Activated CD8-positive, alpha-beta memory T cell treated with anti-CD3 and anti-CD28 coated beads for 36 hours (primary cell): ENCODE data around the gene LSP1. TPM values are rescaled to one million over a fixed set of nuclear protein-coding genes. Genes with fewer than 3 reads are reported as not detected.

Experiments
- CTCF ChIA-PET: fragments of 350-600 bp; sonication (Branson Sonifier 250); formaldehyde crosslinking; loops from one replicate; lab custom pipeline; 2021; ENCODE audit warnings: antibody characterized with exemption; lab: Charles Lee
- POLR2A ChIA-PET: fragments of 350-600 bp; sonication (Branson Sonifier 250); formaldehyde crosslinking; loops from one replicate; lab custom pipeline; 2021; ENCODE audit warnings: antibody characterized with exemption; lab: Charles Lee
- total RNA-seq, 2 experiments: library from RNA; stranded (reverse); gene quantifications; one replicate each; pipeline ENCODE4 v1.2.3, GENCODE V29; 2021

Gene LSP1
- total RNA-seq, 2 experiments from 2014 or later, result 254 TPM

DNA sequence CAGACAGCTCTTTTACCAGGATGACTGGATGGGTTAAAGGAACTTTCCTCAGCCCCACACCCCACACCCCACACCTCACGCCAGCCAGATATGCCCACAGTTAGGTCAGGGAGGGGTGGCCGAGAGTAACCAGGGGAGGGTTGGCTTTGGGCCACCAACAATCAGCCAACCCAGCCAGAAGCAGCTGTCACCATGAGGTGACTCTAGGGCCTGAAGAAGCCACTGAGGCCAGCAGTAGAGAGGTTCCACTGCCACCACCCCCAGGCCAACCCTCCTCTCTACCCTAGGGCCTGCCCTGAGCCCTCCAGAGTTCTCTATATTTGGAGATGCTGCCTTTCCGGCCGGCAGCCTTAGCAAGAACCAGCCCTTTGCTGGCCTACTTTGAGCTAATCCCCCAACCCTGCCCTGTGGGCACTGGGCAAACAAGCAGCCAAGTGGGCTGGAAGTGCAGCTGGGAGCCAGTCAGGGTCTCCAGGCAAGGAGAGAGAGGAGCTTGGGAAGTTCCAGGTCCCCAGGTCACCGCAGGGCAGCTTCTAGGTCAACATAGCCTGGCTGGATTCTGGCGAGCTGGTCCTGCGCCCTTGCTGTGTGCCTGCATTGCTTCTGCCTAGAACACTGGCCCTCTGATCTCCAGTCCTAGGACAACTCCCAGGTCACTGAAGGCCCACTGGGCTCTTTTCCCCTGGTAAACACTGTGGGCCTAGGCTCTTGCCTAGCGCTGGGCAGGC lies 30.1 kb upstream of the LSP1 start:
- CTCF ChIA-PET, result interaction anchor here (1.2 to 1.6 kb wide), 2 partner anchors 10 to 129 kb away, joined by 3 to 8 read pairs; no protein-coding TSS in a partner anchor
- POLR2A ChIA-PET, result no interaction called here

DNA sequence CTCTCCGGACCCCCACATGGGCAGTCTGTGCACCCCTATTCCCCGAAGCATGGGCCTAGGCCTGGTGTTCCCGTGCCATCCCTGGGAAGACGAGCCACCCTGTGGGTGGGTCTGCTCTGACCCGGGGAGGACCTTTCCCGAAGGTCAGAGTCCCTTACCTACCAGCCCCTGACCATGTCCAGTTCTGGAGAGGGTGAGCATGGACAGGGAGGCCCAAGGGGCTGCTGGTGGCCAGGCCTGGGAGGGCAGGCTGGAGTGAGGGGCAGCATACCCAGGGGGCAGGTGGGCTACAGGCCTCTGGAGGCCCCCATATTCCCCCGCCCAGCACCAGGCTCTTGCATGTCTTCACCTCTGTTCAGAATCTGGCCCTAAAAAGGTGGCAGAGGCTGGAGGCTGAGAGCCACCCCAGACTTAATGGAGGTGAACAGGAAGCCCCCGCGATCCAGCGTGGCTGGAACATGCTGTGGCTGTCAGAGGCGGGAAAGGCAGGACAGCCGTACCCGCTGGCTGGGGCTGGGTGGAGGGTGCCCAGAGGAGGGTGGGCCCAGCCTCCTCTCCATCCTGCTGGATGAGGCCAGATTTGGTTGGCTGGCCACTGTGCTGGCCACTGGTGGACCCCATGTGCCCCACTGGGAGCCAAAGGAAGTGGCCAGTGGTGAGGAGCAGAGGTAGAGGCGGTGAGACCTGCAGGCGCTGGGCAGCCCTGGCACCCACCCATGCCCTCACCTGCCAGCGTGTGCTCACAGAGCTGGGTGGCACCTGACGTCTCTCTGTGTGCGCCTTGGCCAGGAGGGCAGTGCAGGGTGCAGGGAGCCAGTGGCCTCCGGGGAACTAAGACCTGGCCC lies 29.3 kb upstream of the LSP1 start:
- POLR2A ChIA-PET, result no interaction called here
- CTCF ChIA-PET, result interaction anchor here (1.6 to 1.8 kb wide), 2 partner anchors 9 to 130 kb away, joined by 8 to 9 read pairs; no protein-coding TSS in a partner anchor

GRCh38 chr11:1824221-1825038 lies 28.5 kb upstream of the LSP1 start:
- CTCF ChIA-PET, result interaction anchor here (0.8 to 1.8 kb wide), 4 partner anchors 9 to 329 kb away, joined by 3 to 9 read pairs (median 4); no protein-coding TSS in a partner anchor
- POLR2A ChIA-PET, result no interaction called here

DNA sequence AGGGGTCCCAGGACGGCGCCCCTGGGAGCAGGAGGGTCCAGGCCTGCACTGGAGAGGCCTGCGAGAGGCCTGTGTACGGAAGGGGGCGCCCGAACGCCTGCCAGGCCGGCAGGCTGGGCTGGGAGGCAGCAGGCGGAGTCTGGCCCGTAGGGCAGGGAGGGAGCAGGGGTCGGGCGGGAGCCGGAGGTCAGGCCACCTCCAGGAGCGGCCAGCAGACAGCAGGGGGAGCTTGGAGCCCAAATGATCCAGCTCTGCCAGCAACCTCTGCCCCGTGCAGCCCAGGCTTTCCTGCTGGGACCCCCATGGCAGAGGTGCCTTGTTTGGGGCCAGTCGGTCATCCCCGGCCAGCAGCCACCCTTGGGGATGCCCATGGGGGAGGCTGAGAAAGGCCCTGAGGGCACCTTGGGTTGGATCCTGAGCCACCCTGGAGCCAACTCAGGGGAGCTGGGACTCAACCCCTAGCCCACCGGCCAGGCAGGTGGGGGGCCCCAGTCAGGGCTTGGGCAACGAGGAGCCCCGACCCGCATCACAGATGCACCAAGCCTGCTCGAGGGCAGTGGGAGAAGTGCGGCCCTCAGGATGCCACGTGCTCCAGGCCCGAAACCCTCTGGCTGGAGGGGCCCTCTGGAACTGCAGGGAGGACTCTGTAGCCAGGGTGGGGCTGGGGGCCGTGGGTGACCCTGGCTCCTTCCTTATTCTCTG lies 27.7 kb upstream of the LSP1 start:
- CTCF ChIA-PET, result interaction anchor here (0.8 to 1.8 kb wide), 5 partner anchors 8 to 328 kb away, joined by 3 to 9 read pairs (median 4); no protein-coding TSS in a partner anchor
- POLR2A ChIA-PET, result no interaction called here

DNA sequence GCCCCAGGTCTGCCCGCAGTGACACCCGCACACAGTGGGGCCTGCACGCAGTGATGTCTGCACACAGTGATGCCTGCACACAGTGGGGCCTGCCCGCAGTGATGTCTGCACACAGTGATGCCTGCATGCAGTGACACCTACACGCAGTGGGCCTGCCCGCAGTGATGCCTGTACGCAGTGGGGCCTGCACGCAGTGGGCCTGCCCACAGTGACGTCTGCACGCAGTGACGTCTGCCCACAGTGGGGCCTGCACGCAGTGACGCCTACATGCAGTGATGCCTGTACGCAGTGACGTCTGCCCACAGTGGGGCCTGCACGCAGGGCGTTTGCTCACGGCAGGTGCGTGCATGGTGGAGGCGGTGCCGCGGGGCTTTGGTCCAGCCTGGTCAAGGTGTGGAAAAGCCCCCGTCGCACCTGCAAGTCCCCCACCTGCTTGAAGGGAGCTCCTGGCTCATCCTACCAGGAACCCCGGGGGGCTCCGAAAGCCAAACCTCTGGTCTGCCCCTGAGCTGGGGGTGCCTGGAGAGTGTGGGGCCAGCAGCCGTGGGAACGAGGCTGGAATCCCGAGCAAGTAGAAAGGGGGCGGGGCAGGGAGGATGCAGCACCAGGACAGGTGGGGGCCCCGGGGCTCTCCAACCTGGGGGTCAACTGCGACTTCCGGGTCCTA lies 27.0 kb upstream of the LSP1 start:
- CTCF ChIA-PET, result interaction anchor here (1.0 to 1.2 kb wide), 2 partner anchors 125 to 132 kb away, joined by 3 to 4 read pairs; no protein-coding TSS in a partner anchor
- POLR2A ChIA-PET, result no interaction called here

DNA sequence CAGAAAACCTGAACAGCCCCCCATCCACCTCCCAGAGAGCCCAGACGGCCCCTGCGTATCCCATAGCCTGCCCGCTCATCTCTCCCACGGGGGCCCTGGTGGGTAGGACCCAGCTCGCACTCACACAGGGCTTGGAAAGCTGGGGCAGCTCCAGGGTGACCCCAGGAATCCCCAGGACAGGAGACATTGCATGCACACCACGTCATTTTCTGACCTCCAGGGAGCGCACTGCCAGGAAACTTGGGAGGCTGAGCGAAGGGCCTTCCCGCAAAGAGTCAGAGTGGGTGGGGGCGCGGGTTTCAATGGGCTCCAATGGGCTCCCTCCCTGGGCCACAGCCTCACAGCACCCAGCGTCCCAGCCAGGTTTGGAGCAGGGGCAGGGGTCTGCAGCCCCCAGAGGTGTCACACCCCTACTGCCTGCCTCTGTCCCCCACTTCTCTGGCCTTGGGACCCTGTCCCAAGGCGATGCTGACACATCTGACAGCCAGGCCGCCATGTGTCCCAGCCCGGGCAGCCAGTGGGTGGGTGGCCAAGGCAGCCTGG lies 26.3 kb upstream of the LSP1 start:
- ChIA-PET POLR2A (no interaction called here), CTCF (interaction anchor here (0.9 to 1.0 kb wide), 2 partner anchors 73 to 132 kb away, joined by 3 to 4 read pairs; no protein-coding TSS in a partner anchor)

DNA sequence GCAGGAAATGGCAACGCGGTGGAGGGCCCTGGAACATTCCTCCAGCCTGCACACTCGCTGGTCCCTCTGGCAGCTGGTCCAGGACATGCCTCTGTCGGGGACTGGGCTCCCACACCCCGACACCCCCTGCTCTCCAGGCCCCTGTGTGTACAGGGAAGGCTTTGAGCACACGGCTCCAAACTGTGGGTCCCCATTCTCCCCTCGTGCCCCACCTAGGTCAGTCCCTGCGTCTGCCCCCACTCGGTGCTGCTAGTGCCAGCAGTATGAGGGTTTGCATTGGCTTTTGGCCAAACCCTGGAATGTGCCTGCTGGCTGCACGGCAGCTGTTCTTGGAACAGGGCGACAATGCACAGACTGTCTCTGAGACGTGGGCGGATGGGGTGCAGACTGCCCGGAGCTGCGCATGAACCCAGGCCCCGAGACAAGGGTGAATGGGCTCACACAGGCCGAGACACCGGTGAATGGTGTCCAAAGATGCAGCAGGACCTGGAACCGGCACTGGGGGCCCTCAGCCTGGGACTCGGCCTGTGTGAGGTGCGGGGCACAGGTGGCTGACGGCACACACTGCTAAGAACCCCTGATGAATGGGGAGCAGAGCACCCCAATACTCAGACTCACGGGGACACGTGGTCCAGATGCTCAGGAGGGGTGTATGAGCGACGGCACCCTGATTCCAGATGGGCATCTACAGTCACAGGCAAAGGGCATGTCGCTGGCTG lies 25.6 kb upstream of the LSP1 start:
- POLR2A ChIA-PET, result no interaction called here
- CTCF ChIA-PET, result interaction anchor here (0.9 to 1.7 kb wide), 2 partner anchors 73 to 133 kb away, joined by 3 to 7 read pairs; no protein-coding TSS in a partner anchor

DNA sequence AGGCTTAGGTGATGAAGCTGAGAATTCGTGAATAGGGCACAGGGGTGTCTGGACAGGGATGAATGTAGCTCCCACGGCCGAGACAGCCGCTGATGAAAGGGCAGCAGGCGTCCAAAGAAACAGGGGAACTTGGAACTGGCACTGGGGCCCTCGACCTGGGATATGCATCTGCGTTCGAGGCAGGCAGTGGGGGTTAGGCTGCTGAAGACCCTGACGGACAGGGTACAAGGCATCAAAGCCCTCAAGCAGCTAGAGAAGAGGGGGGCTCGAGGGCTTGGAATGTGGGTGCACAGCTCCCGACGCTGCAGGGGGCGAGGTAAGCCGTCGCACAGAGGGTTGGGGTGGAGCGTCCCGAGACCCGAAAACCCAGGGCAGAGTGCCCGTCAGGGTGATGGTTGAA lies 25.0 kb upstream of the LSP1 start:
- ChIA-PET POLR2A (no interaction called here), CTCF (interaction anchor here (1.7 kb wide), 1 partner anchor 134 kb away, joined by 7 read pairs; no protein-coding TSS in a partner anchor)

DNA sequence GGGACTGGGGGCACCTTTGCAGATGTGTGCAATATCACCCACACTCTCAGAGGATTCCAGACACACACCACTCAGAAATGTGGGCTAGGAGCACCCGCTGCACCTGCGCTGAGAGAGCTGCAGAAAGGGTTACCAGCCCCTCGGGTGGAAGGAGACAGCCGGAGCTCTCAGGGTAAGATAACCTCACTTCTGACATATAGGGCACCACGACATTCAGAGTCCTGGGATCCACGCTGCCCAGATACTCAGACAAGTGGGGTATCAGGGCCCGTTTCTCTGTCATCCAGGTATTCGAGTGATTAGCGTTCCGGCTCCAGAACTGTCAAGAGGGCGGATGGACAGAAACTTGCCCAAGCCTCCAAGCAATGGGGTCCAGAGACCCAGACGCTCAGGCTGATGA lies 24.3 kb upstream of the LSP1 start:
- ChIA-PET POLR2A (no interaction called here), CTCF (interaction anchor here (1.7 kb wide), 1 partner anchor 135 kb away, joined by 7 read pairs; no protein-coding TSS in a partner anchor)

- POLR2A ChIA-PET, result no interaction called here
- CTCF ChIA-PET, result interaction anchor here (1.7 to 7.8 kb wide), 2 partner anchors 135 to 137 kb away, joined by 7 to 297 read pairs; no protein-coding TSS in a partner anchor
These were observed 23.7 kb upstream of the LSP1 start for GRCh38 chr11:1829039-1829820.

GRCh38 chr11:1830004-1830321 lies 22.9 kb upstream of the LSP1 start:
- POLR2A ChIA-PET, result no interaction called here
- CTCF ChIA-PET, result interaction anchor here (7.8 kb wide), 1 partner anchor 138 kb away, joined by 297 read pairs; no protein-coding TSS in a partner anchor

DNA sequence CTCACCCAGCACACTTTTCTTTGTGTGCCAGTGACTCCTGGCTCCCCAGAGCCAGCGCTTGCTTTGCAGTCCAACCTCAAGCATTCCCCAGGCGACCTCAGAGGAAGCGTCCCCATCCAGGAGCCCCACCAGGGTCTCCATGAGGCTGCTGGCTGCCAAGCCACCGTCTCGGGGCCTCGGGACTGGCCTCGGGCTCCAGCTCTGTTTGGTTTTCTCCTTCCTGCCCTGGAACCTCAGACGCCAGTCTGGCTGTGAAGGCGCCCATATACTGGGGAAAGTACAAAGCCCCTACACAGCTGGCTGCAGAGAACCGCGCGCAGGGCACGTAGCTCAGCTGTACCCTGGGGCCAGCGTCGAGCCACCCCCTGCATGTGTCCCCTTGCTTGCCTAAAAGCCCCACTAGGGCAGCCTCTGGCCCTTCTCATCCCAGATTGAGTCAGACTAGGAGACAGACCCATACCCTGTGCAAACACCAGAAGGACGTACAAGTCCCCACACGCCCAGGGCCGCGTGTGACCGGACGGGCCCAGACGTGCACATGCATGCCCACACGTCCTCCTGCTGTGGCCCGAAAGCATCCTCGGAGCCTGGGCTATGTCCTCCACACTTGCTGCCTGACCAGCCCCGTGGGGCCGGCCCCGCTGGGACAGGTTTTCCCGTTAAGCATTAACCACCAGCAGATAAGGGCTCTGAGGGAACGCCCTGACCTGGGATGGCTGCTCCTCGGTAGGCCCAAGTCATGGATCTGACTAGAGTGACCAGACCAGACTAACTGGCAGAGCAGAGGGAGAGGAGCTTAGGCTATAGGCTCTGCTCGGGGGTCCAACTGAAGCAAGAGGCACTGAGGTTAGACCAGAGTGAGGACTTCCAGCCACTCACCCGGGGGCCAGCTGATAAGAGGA lies 22.3 kb upstream of the LSP1 start:
- CTCF ChIA-PET, result interaction anchor here (1.6 to 7.8 kb wide), 3 partner anchors 10 to 177 kb away, joined by 3 to 297 read pairs (median 57); no protein-coding TSS in a partner anchor
- POLR2A ChIA-PET, result no interaction called here

- ChIA-PET POLR2A (no interaction called here), CTCF (interaction anchor here (0.6 to 7.8 kb wide), 19 partner anchors 9 to 332 kb away, joined by 3 to 297 read pairs (median 6); partner anchors contain the start of genes KRTAP5-5 and KRTAP5-6)
These were observed 21.3 kb upstream of the LSP1 start for GRCh38 chr11:1831338-1832210.
